SH-SY5Y (cell line): ENCODE results near the gene IL20RB.

Experiments
- GATA2 ChIP-seq: IDR thresholded peaks from 2 replicates; pipeline ENCODE4 v1.6.1; 2011; ENCODE audit warnings: mild to moderate bottlenecking, low read depth, low read length
- GATA3 ChIP-seq: IDR thresholded peaks from 2 replicates; pipeline ENCODE4 v1.6.1; 2011; ENCODE audit warnings: low read depth, mild to moderate bottlenecking, low read length, moderate library complexity

DNA sequence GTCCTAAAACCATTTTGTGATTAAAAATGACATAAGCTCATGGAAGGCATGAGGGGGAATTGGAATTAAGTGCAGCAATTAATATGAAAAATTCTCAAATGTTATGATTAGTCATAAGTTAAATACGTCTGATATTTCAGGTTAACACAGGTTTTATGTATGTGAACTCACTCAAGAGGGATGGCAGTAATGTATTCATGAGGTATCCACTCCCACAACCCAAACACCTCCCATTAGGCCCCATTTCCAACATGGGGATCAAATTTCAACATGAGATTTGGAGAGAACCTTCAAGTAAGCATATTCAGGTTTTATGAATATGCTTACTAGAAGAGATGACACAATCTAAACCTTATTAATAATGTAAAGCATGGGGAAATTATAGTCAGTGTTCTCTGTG lies 41.6 kb upstream of the IL20RB start:
- TF ChIP-seq GATA2: no peak
- no peak for TF ChIP-seq GATA3
